A549 (cell line): ENCODE results near the gene PXT1. TPM values are rescaled to one million over a fixed set of nuclear protein-coding genes. Genes with fewer than 3 reads are reported as not detected.

Experiments
- ATAC-seq, 2 experiments: fragments of 200-7000 bp in 1 of 2; fragments of >200 bp in 1 of 2; cut with Nextera tagmentation in 1 of 2; cut with Tn5 transposase in 1 of 2; 3 replicates each; pipeline versions ENCODE4 v1.8.0 to v1.9.1; 2018 to 2020; ENCODE audit warnings: mild to moderate bottlenecking in 1 of 2, moderate library complexity in 1 of 2
- CTCF ChIA-PET: fragments of 300-600 bp; sonication (Branson Sonifier 250); formaldehyde crosslinking; extraction: SDS; loops from one replicate; lab custom pipeline; 2021; ENCODE audit warnings: antibody characterized with exemption, inconsistent platforms; lab: Yijun Ruan, JAX
- POLR2A ChIA-PET: fragments of 350-600 bp; formaldehyde crosslinking; extraction: SDS; loops from one replicate; lab custom pipeline; 2021; ENCODE audit warnings: antibody characterized with exemption, inconsistent platforms; lab: Yijun Ruan, JAX
- DNase-seq, 2 experiments: peaks; one replicate each; pipeline versions ENCODE4 v3.0.0 to v3.0.0-alpha.2; 2011 to 2016; ENCODE audit warnings: low read depth in 1 of 2, low spot score in 1 of 2
- FAIRE-seq: peaks from 2 replicates; lab custom pipeline; 2011; peaks lifted over from hg19 to GRCh38; lab: Jason Lieb, UNC
- H3K27ac ChIP-seq, 2 experiments: fragments of >200 bp; sonication (Bioruptor Twin); formaldehyde crosslinking; 3 replicates each; pipeline ENCODE4 v1.5.1; 2016 to 2017
- H3K4me1 ChIP-seq: fragments of >200 bp; sonication (Bioruptor Twin); formaldehyde crosslinking; 3 replicates; pipeline ENCODE4 v1.6.1; 2016
- H3K4me2 ChIP-seq: fragments of >200 bp; sonication (Bioruptor Twin); formaldehyde crosslinking; 3 replicates; pipeline ENCODE4 v1.6.1; 2016
- H3K4me3 ChIP-seq: fragments of >200 bp; sonication (Bioruptor Twin); formaldehyde crosslinking; 3 replicates; pipeline ENCODE4 v1.5.1; 2016
- H3K9me3 ChIP-seq: fragments of >200 bp; sonication (Bioruptor Twin); formaldehyde crosslinking; 3 replicates; pipeline ENCODE4 v1.6.1; 2016
- ATOH8 ChIP-seq: fragments of 250-450 bp; sonication (Bioruptor Pico); IDR thresholded peaks from 2 replicates; pipeline ENCODE4 v1.5.0; 2020; ENCODE audit warnings: low read depth, mild to moderate bottlenecking, moderate library complexity
- CBX2 ChIP-seq: fragments of 200-600 bp; sonication (generic); IDR thresholded peaks from 2 replicates; pipeline ENCODE4 v1.6.1; 2016; ENCODE audit warnings: low read depth, mild to moderate bottlenecking, borderline replicate concordance
- CBX8 ChIP-seq: fragments of 200-600 bp; sonication (generic); IDR thresholded peaks from 2 replicates; pipeline ENCODE4 v1.6.1; 2016
- CHD4 ChIP-seq: fragments of 200-600 bp; sonication (generic); IDR thresholded peaks from 2 replicates; pipeline ENCODE4 v1.6.1; 2016; ENCODE audit warnings: antibody characterized with exemption, mild to moderate bottlenecking, borderline replicate concordance
- EHF ChIP-seq: fragments of 250-450 bp; sonication (Bioruptor Pico); IDR thresholded peaks from 2 replicates; pipeline ENCODE4 v1.5.0; 2020; ENCODE audit warnings: mild to moderate bottlenecking
- ELK1 ChIP-seq: fragments of 150-350 bp; IDR thresholded peaks from 2 replicates; pipeline ENCODE4 v1.6.1; 2014; ENCODE audit warnings: low read depth, mild to moderate bottlenecking, low read length
- ESRRA ChIP-seq: fragments of 150-350 bp; IDR thresholded peaks from 2 replicates; pipeline ENCODE4 v1.6.1; 2014; ENCODE audit warnings: mild to moderate bottlenecking, low read length, borderline replicate concordance
- FOSL2 ChIP-seq, 2 experiments: fragments of 450-650 bp in 1 of 2; fragments of >200 bp in 1 of 2; sonication (Bioruptor Twin) in 1 of 2; formaldehyde crosslinking; IDR thresholded peaks; 2 replicates each; pipeline versions ENCODE4 v1.5.0 to v1.6.1; 2016 to 2020; ENCODE audit warnings: mild to moderate bottlenecking in 1 of 2, moderate library complexity in 1 of 2
- FOXS1 ChIP-seq: fragments of 250-450 bp; sonication (Bioruptor Pico); IDR thresholded peaks from 2 replicates; pipeline ENCODE4 v1.5.0; 2020; ENCODE audit warnings: mild to moderate bottlenecking, moderate library complexity
- HOXB5 ChIP-seq: fragments of 250-450 bp; sonication (Bioruptor Pico); IDR thresholded peaks from 2 replicates; pipeline ENCODE4 v1.5.0; 2020; ENCODE audit warnings: mild to moderate bottlenecking, moderate library complexity
- JUN ChIP-seq, 2 experiments: fragments of >200 bp; sonication (Bioruptor Twin); formaldehyde crosslinking; IDR thresholded peaks; 2 replicates in 1 of 2; 3 replicates in 1 of 2; pipeline ENCODE4 v1.6.1; 2016 to 2017
- KDM5A ChIP-seq: fragments of 200-600 bp; sonication (generic); IDR thresholded peaks from 2 replicates; pipeline ENCODE4 v1.6.1; 2016; ENCODE audit warnings: antibody characterized with exemption, mild to moderate bottlenecking
- MAFK ChIP-seq: fragments of 450-650 bp; IDR thresholded peaks from 2 replicates; pipeline ENCODE4 v1.6.1; 2014; ENCODE audit not compliant: partially characterized antibody
- MAZ ChIP-seq: fragments of 150-350 bp; IDR thresholded peaks from 2 replicates; pipeline ENCODE4 v1.6.1; 2014; ENCODE audit warnings: antibody characterized with exemption, low read depth, low read length, borderline replicate concordance
- NFE2L2 ChIP-seq: fragments of 150-350 bp; conservative IDR thresholded peaks from 2 replicates; pipeline ENCODE4 v1.6.1; 2014; ENCODE audit warnings: low read length
- NPAS2 ChIP-seq: fragments of 250-450 bp; sonication (Bioruptor Pico); IDR thresholded peaks from 2 replicates; pipeline ENCODE4 v1.8.0; 2022; ENCODE audit warnings: mild to moderate bottlenecking, moderate library complexity, borderline replicate concordance
- PBX3 ChIP-seq: IDR thresholded peaks from 2 replicates; pipeline ENCODE4 v1.6.1; 2012
- PHF8 ChIP-seq: fragments of 200-600 bp; sonication (generic); IDR thresholded peaks from 2 replicates; pipeline ENCODE4 v1.6.1; 2016; ENCODE audit warnings: low read depth, mild to moderate bottlenecking, antibody characterized with exemption, moderate library complexity, borderline replicate concordance
- POLR2A ChIP-seq: IDR thresholded peaks from 2 replicates; pipeline ENCODE4 v1.6.1; 2012; ENCODE audit warnings: mild to moderate bottlenecking, low read length
- RAD21 ChIP-seq, 2 experiments: fragments of >200 bp in 1 of 2; sonication (Bioruptor Twin) in 1 of 2; formaldehyde crosslinking in 1 of 2; IDR thresholded peaks in 1 of 2; conservative IDR thresholded peaks in 1 of 2; 2 replicates in 1 of 2; 3 replicates in 1 of 2; pipeline ENCODE4 v1.6.1; 2012 to 2018; ENCODE audit warnings: inconsistent platforms in 1 of 2
- SMC3 ChIP-seq: fragments of >200 bp; sonication (Bioruptor Twin); formaldehyde crosslinking; IDR thresholded peaks from 3 replicates; pipeline ENCODE4 v1.6.1; 2018; ENCODE audit warnings: inconsistent platforms
- TFCP2L1 ChIP-seq: fragments of 250-450 bp; sonication (Bioruptor Pico); IDR thresholded peaks from 2 replicates; pipeline ENCODE4 v1.5.0; 2021; ENCODE audit warnings: mild to moderate bottlenecking
- ZFP36 ChIP-seq: fragments of 450-650 bp; IDR thresholded peaks from 2 replicates; pipeline ENCODE4 v1.6.1; 2014; ENCODE audit warnings: borderline replicate concordance; ENCODE audit not compliant: partially characterized antibody
- ZNF302 ChIP-seq: fragments of 250-450 bp; sonication (Bioruptor Pico); IDR thresholded peaks from 2 replicates; pipeline ENCODE4 v1.9.0; 2021; ENCODE audit warnings: inconsistent platforms, mild to moderate bottlenecking, moderate library complexity
- ZSCAN20 ChIP-seq: fragments of 250-450 bp; sonication (Bioruptor Pico); IDR thresholded peaks from 2 replicates; pipeline ENCODE4 v1.8.0; 2022; ENCODE audit warnings: mild to moderate bottlenecking, moderate library complexity
- WGBS: methylation state at CpG from one replicate; pipeline ENCODE4 v1.1.6; 2017; ENCODE audit errors: missing lambda C conversion rate; 5-methylcytosine and 5-hydroxymethylcytosine counted together
- polyA plus RNA-seq, 4 experiments: library from polyadenylated mRNA; depleted of rRNA in 3 of 4; stranded (reverse); fragments of >200 nt; fragmentation: RNase III in 1 of 4; extraction: RNeasy Plus Mini Kit Qiagen cat#74134 plus additional on column Dnase treatment in 1 of 4; gene quantifications; 2 replicates in 3 of 4; 3 replicates in 1 of 4; pipeline ENCODE4 v1.2.3, GENCODE V29; 2011 to 2017
- TF ChIP-seq, protein P1 (sequence below): IDR thresholded peaks from 2 replicates; pipeline ENCODE4 v1.6.1; 2012

PXT1 gene
- polyA plus RNA-seq, 2 of the 4 experiments (the other 2 are of a cell fraction) = not detected

- Histone ChIP-seq H3K4me1 (no peaks in the 10 kb centered on the region), H3K9me3 (no peaks in the 10 kb centered on the region), H3K27ac (no peak overlapping the region), H3K4me2 (no peak overlapping the region), H3K4me3 (no peak overlapping the region)
- 100% methylated on average over 2 of the region's 2 CpGs for WGBS
- DNase-seq = no peak
- ChIA-PET POLR2A (no interaction called here), CTCF (interaction anchor here (0.9 to 1.4 kb wide), 3 partner anchors 9 to 34 kb away, joined by 3 to 4 read pairs (median 4); no protein-coding TSS in a partner anchor)
- no peak for FAIRE-seq
- no peak for ATAC-seq
- TF ChIP-seq, protein P1, sequence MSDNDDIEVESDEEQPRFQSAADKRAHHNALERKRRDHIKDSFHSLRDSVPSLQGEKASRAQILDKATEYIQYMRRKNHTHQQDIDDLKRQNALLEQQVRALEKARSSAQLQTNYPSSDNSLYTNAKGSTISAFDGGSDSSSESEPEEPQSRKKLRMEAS = no peak
- TF ChIP-seq NFE2L2 (no peak), TFCP2L1 (CRISPR knock-in tag) (no peak)
- TF ChIP-seq, all 56 proteins: peak for 0
These were observed 35.4 kb upstream of the PXT1 start for GRCh38 chr6:36478051-36478526.

- H3K27ac ChIP-seq = no peak overlapping the region
- no peak for FAIRE-seq
These were observed 27.3 kb upstream of the PXT1 start for GRCh38 chr6:36469946-36470345.

DNA sequence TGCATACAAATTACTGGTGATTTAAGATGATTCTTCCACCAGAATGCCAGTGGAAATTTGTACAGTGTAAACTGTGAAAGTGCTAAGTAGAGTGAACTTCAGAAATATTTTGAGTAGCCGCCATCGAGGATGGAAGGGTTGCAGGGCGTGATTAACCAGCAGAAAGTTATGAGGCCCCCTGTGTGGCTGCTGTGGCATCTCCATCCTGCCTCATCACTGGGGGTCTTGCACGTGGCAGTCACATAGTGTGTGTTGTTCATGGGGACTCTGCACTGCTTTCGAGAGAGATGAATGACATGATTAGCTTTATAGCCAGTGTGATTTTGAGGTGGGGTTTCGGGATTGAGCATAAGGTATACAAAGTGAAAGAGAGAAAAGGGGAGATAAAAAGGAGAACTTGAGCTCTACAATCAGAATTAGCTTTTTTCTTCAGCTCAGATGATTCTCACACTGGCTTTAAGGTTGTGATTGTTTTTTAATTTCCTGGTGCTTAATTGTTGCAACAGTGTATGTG is 26.6 kb upstream of the PXT1 start:
- ATAC-seq = no peak
- no peak overlapping the region for H3K27ac ChIP-seq
- POLR2A ChIA-PET = no interaction called here
- no peak for FAIRE-seq
- H3K4me1 ChIP-seq = peaks cover 4% of the 10 kb centered on the region; the same call in 1 of the 3 replicates
- H3K4me2 ChIP-seq = no peak overlapping the region
- H3K4me3 ChIP-seq = no peak overlapping the region
- H3K9me3 ChIP-seq = no peaks in the 10 kb centered on the region
- no peak for TF ChIP-seq PBX3
- TF ChIP-seq ZFP36 = no peak
- no peak for TF ChIP-seq MAZ
- no peak for TF ChIP-seq KDM5A
- TF ChIP-seq RAD21 (conservative IDR thresholded peaks at IDR 0.05 in 1 of 2, IDR thresholded peaks at IDR 0.05 in 1 of 2) = no peak
- TF ChIP-seq POLR2A = no peak
- TF ChIP-seq CBX8 = no peak
- no peak for TF ChIP-seq CHD4
- TF ChIP-seq ESRRA = no peak
- no peak for TF ChIP-seq HOXB5 (CRISPR knock-in tag)
- TF ChIP-seq EHF = no peak
- TF ChIP-seq ELK1 = no peak
- TF ChIP-seq FOXS1 (CRISPR knock-in tag) = no peak
- TF ChIP-seq, protein P1 = no peak
- TF ChIP-seq NPAS2 (CRISPR knock-in tag) = no peak
- no peak for TF ChIP-seq PHF8
- no peak for TF ChIP-seq ZNF302
- TF ChIP-seq FOSL2 (IDR thresholded peaks at IDR 0.05) = no peak
- no peak for TF ChIP-seq FOSL2 (CRISPR knock-in tag; IDR thresholded peaks at IDR 0.05)
- TF ChIP-seq ZSCAN20 (CRISPR knock-in tag) = no peak
- TF ChIP-seq, all 56 proteins: peak for 0
- CTCF ChIA-PET = no interaction called here
- DNase-seq = no peak
- 88% methylated on average over 6 of the region's 6 CpGs for WGBS

More at GRCh38 chr6:36469946-36470345, 27.3 kb upstream of the PXT1 start:
- WGBS = 85% methylated on average over 3 of the region's 3 CpGs
- no peak overlapping the region for H3K4me2 ChIP-seq
- H3K4me1 ChIP-seq = no peaks in the 10 kb centered on the region
- CTCF ChIA-PET = no interaction called here
- H3K4me3 ChIP-seq = no peak overlapping the region
- DNase-seq = no peak
- TF ChIP-seq NPAS2 (CRISPR knock-in tag) = no peak
- no peak for TF ChIP-seq CBX2
- no peak for TF ChIP-seq MAFK
- no peak for TF ChIP-seq EHF
- no peak for TF ChIP-seq SMC3
- TF ChIP-seq ATOH8 (CRISPR knock-in tag) = no peak
- no peak for TF ChIP-seq CBX8
- no peak for TF ChIP-seq CHD4
- TF ChIP-seq MAZ = no peak
- TF ChIP-seq, protein P1 = no peak
- no peak for TF ChIP-seq ZSCAN20 (CRISPR knock-in tag)
- no peak for TF ChIP-seq NFE2L2
- TF ChIP-seq JUN (IDR thresholded peaks at IDR 0.05) = no peak
- TF ChIP-seq, all 56 proteins: peak for 0
- H3K9me3 ChIP-seq = no peaks in the 10 kb centered on the region
- no peak for ATAC-seq
- POLR2A ChIA-PET = no interaction called here
